ENCODE results near the gene ZNF135. TPM values are rescaled to one million over a fixed set of nuclear protein-coding genes. Genes with fewer than 3 reads are reported as not detected.
A peak's percentile ranks its signal among the peaks of the same experiment; 100 is the strongest.

The ZNF135 gene
- total and polyA plus RNA-seq, 2 of the 4 experiments (the other 2 are of a cell fraction): 2.4 to 2.7 TPM

DNA sequence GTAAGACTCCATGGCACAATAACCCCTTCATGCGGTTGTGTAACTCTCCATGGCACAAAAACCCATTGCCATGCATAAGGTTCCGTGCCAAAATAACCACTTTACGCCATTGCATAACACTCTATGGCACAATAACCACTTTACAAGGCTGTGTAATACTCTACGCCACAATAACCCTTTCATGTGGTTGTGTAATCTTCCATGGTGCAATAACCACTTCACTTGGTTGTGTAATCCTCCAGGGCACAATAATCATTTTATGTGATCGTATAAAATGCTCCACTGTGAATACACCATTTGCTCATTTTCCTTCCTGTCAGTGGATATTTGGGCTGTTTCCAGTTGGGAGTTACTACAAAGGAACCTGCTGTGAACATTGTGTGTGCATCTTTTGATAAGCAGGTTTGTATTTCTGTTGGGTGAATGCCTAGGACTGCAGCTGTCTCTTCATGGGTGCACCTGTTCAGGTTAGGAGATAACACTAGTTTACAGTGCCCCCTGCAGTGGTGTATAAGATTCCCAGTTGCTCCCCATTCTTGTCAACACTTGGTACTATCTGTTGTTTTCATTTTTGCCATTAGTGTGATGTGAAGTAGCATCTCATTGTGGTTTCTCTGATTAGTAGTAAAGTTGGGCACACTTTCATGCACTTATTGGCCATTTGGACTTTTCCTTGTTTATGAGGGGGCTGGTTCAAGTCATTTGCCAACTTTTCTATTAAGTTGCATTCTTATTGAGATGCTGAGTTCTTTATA is 60.1 kb downstream of the ZNF135 start:
- H3K9me3 ChIP-seq (ENCODE audit: control insufficient read depth, insufficient read depth, low read length): peaks cover 73% of the 10 kb centered on the region
- POLR2A ChIA-PET (ENCODE audit: unreplicated experiment): no interaction called here

More for the DNA sequence above, 60.1 kb downstream of the ZNF135 start:
- no peaks in the 10 kb centered on the region for H3K79me1 ChIP-seq (ENCODE audit: low read depth in 1 of 2, low read length in 2 of 2)
- no peak overlapping the region for H4K8ac ChIP-seq (ENCODE audit: low read depth in 2 of 2, low read length in 2 of 2)
- intact Hi-C loops (cut with micrococcal nuclease) (no loop called here), dilution Hi-C loops (cut with HindIII; ENCODE audit: low sequenced_read_pairs, unreplicated experiment) (no loop called here), in situ Hi-C loops (cut with MboI; ENCODE audit: low sequenced_read_pairs) (no loop called here)
- no peaks in the 10 kb centered on the region for H4K20me1 ChIP-seq (ENCODE audit: insufficient read depth, low read length)
- H4K91ac ChIP-seq (ENCODE audit: insufficient read depth, low read depth, low read length): no peak overlapping the region
- peak; percentile 46 for TF ChIP-seq CEBPB (IDR thresholded peaks at IDR 0.05; ENCODE audit: low read depth, low read length)
- TF ChIP-seq FOS (IDR thresholded peaks at IDR 0.05; ENCODE audit: low read depth, low read length): no peak
- H2AK5ac ChIP-seq (ENCODE audit: low read depth, low read length): no peak overlapping the region
- no peak overlapping the region for H3K4ac ChIP-seq (ENCODE audit: low read depth, low read length)
- H3K9ac ChIP-seq (ENCODE audit: low read depth, low read length): no peak overlapping the region
- no peak overlapping the region for H3K4me3 ChIP-seq (ENCODE audit: insufficient read depth, low read depth, low read length)
- no peak overlapping the region for H2BK120ac ChIP-seq (ENCODE audit: low read depth, low read length)
- no peak overlapping the region for H3K27ac ChIP-seq (ENCODE audit: insufficient read depth, low read length)
- no TSS peak for BruUV-seq (replicated peaks)
- no peaks in the 10 kb centered on the region for H3K36me3 ChIP-seq (ENCODE audit: control insufficient read depth, insufficient read depth, low read length)
- H3K56ac ChIP-seq (ENCODE audit: extremely low read depth, insufficient read depth, low read length): no peak overlapping the region
- no peak overlapping the region for H3K23ac ChIP-seq (ENCODE audit: low read depth, low read length)
- H3K4me1 ChIP-seq (ENCODE audit: control insufficient read depth, insufficient read depth, low read length): no peaks in the 10 kb centered on the region
- no peak for ATAC-seq (ENCODE audit: low read depth)
- H3K4me2 ChIP-seq (ENCODE audit: low read depth, low read length): no peak overlapping the region
- CTCF ChIA-PET: no interaction called here
- no peak overlapping the region for H4K5ac ChIP-seq (ENCODE audit: low read depth, low read length)
- no peak overlapping the region for H2BK5ac ChIP-seq (ENCODE audit: low read depth, low read length, poor library complexity, severe bottlenecking)
- no peak overlapping the region for H3K14ac ChIP-seq (replicated peaks; ENCODE audit: low read depth, low read length)
- no peak for DNase-seq
- H2AK9ac ChIP-seq (replicated peaks; ENCODE audit: low read depth, low read length, poor library complexity): no peak overlapping the region
- no peaks in the 10 kb centered on the region for H3K27me3 ChIP-seq (ENCODE audit: control insufficient read depth, insufficient read depth, low read length)
- H2BK15ac ChIP-seq (ENCODE audit: low read depth, low read length): no peak overlapping the region
- H2BK20ac ChIP-seq (ENCODE audit: low read depth, low read length): no peak overlapping the region
- whole genome bisulfite sequencing, 2 experiments (ENCODE audit: extremely low coverage in 2 of 2, insufficient read length in 1 of 2): 80% methylated on average over 1 of the region's 5 CpGs; no CpG with 5 or more reads in 1 of the 2 experiments
- no peaks in the 10 kb centered on the region for H3K9me1 ChIP-seq (ENCODE audit: insufficient read depth, low read length)
- H3K18ac ChIP-seq (ENCODE audit: low read depth, low read length): no peak overlapping the region
- H2AFZ ChIP-seq (replicated peaks; ENCODE audit: low read length, poor library complexity): no peak overlapping the region

Other genes starting within 250 kb of the ZNF135 start
- gene ZNF552, start 244.4 kb upstream of the ZNF135 start, total RNA-seq (2012; rRNA removed): 4.7 and 5.0 TPM in 2 replicates
- gene ZNF552, start 244.4 kb upstream of the ZNF135 start, polyA plus RNA-seq (2012; rRNA removed): 1.8 and 2.8 TPM in 2 replicates
- 32.2 and 33.9 TPM in 2 replicates for gene ZNF587B, start 229.0 kb upstream of the ZNF135 start, total RNA-seq (2012; rRNA removed)
- 2.5 and 3.7 TPM in 2 replicates for gene ZNF587B, start 229.0 kb upstream of the ZNF135 start, polyA plus RNA-seq (2012; rRNA removed)
- gene ZNF587, start 209.4 kb upstream of the ZNF135 start, total RNA-seq (2012; rRNA removed): 32.5 and 43.7 TPM in 2 replicates
- gene ZNF587, start 209.4 kb upstream of the ZNF135 start, polyA plus RNA-seq (2012; rRNA removed): 11.2 and 14.0 TPM in 2 replicates
- 5.9 and 6.9 TPM in 2 replicates for gene ZNF814, start 170.2 kb upstream of the ZNF135 start, total RNA-seq (2012; rRNA removed)
- 3.9 and 4.5 TPM in 2 replicates for gene ZNF814, start 170.2 kb upstream of the ZNF135 start, polyA plus RNA-seq (2012; rRNA removed)
- gene ZNF417, start 142.7 kb upstream of the ZNF135 start, total RNA-seq (2012; rRNA removed): 20.8 and 23.1 TPM in 2 replicates
- 3.1 and 4.0 TPM in 2 replicates for gene ZNF417, start 142.7 kb upstream of the ZNF135 start, polyA plus RNA-seq (2012; rRNA removed)
- 3.4 and 4.2 TPM in 2 replicates for gene ZNF418, start 123.9 kb upstream of the ZNF135 start, total RNA-seq (2012; rRNA removed)
- gene ZNF418, start 123.9 kb upstream of the ZNF135 start, polyA plus RNA-seq (2012; rRNA removed): 1.0 and 2.1 TPM in 2 replicates
- gene ZNF256, start 111.6 kb upstream of the ZNF135 start, total RNA-seq (2012; rRNA removed): 6.1 and 7.0 TPM in 2 replicates
- 2.3 and 3.0 TPM in 2 replicates for gene ZNF256, start 111.6 kb upstream of the ZNF135 start, polyA plus RNA-seq (2012; rRNA removed)
- gene C19orf18, start 84.7 kb upstream of the ZNF135 start, total RNA-seq (2012; rRNA removed): not detected in 2 replicates
- 0.15 TPM in 1 of 2 replicates, not detected in the other for gene C19orf18, start 84.7 kb upstream of the ZNF135 start, polyA plus RNA-seq (2012; rRNA removed)
- 9.0 and 9.4 TPM in 2 replicates for gene ZNF606, start 56.5 kb upstream of the ZNF135 start, total RNA-seq (2012; rRNA removed)
- 2.6 and 4.3 TPM in 2 replicates for gene ZNF606, start 56.5 kb upstream of the ZNF135 start, polyA plus RNA-seq (2012; rRNA removed)
- not detected in 2 replicates for gene ZSCAN1, start 25.3 kb upstream of the ZNF135 start, total RNA-seq (2012; rRNA removed)
- gene ZSCAN1, start 25.3 kb upstream of the ZNF135 start, polyA plus RNA-seq (2012; rRNA removed): 0.14 TPM in 1 of 2 replicates, not detected in the other
- gene ZSCAN18, start 38.9 kb downstream of the ZNF135 start, total RNA-seq (2012; rRNA removed): 3.0 and 3.6 TPM in 2 replicates
- gene ZSCAN18, start 38.9 kb downstream of the ZNF135 start, polyA plus RNA-seq (2012; rRNA removed): 8.2 and 11.1 TPM in 2 replicates
- gene ZNF329, start 91.5 kb downstream of the ZNF135 start, total RNA-seq (2012; rRNA removed): 15.3 and 16.8 TPM in 2 replicates
- 3.3 and 4.7 TPM in 2 replicates for gene ZNF329, start 91.5 kb downstream of the ZNF135 start, polyA plus RNA-seq (2012; rRNA removed)
- gene ZNF274, start 123.8 kb downstream of the ZNF135 start, total RNA-seq (2012; rRNA removed): 12.5 and 15.2 TPM in 2 replicates
- 11.0 and 12.1 TPM in 2 replicates for gene ZNF274, start 123.8 kb downstream of the ZNF135 start, polyA plus RNA-seq (2012; rRNA removed)
- 35.3 and 45.9 TPM in 2 replicates for gene ZNF544, start 169.6 kb downstream of the ZNF135 start, total RNA-seq (2012; rRNA removed)
- gene ZNF544, start 169.6 kb downstream of the ZNF135 start, polyA plus RNA-seq (2012; rRNA removed): 14.4 and 19.3 TPM in 2 replicates
- gene ZNF8, start 219.7 kb downstream of the ZNF135 start, total RNA-seq (2012; rRNA removed): 3.9 and 4.4 TPM in 2 replicates
- 1.5 and 2.1 TPM in 2 replicates for gene ZNF8, start 219.7 kb downstream of the ZNF135 start, polyA plus RNA-seq (2012; rRNA removed)
- gene ERVK3-1, start 246.1 kb downstream of the ZNF135 start, total RNA-seq (2012; rRNA removed): 30.8 and 33.0 TPM in 2 replicates
- 34.9 and 39.3 TPM in 2 replicates for gene ERVK3-1, start 246.1 kb downstream of the ZNF135 start, polyA plus RNA-seq (2012; rRNA removed)